Right renal pelvis (tissue), 4 donors: Measurements from ENCODE around the gene SGCA. TPM values are rescaled to one million over a fixed set of nuclear protein-coding genes. Genes with fewer than 3 reads are reported as not detected.

Experiments
- DNase-seq, 4 donors: peaks; one replicate each; pipeline ENCODE4 v3.0.0-alpha.2; 2013; ENCODE audit warnings: low read depth in 4 of 4, low spot score in 3 of 4, missing footprints in 1 of 4
- polyA plus RNA-seq, 4 donors: library from polyadenylated mRNA; unstranded; fragments of 120-200 nt; gene quantifications; one replicate each; pipeline ENCODE4 v1.2.1, GENCODE V29; 2013; ENCODE audit not compliant: insufficient read length in 4 of 4

The SGCA gene
- polyA plus RNA-seq, 4 donors: 0.79 to 1.2 (median 1.0) TPM

DNA sequence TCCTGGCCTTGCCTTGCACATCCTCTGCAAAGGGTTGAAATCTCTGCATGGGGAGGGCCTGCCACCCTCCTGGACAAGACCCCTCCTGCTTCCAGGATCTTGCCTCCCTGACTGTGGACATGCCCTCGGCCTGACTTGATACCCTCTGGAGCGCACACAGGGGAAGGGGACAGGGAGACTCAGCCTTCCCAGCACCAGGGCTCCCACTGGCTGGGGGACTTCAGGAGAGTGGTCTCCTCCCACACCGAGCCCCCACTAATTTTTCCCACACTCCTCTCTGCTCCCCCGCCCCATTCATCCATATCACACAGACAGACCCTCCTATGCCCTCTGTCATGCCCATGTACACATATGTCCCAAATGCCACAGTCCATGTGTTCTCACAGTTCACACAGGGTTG, 14.3 kb downstream of the SGCA start:
- DNase-seq: no peak

GRCh38 chr17:50180620-50181019, 14.8 kb downstream of the SGCA start:
- no peak for DNase-seq

GRCh38 chr17:50181144-50181543, 15.3 kb downstream of the SGCA start:
- no peak for DNase-seq

DNA sequence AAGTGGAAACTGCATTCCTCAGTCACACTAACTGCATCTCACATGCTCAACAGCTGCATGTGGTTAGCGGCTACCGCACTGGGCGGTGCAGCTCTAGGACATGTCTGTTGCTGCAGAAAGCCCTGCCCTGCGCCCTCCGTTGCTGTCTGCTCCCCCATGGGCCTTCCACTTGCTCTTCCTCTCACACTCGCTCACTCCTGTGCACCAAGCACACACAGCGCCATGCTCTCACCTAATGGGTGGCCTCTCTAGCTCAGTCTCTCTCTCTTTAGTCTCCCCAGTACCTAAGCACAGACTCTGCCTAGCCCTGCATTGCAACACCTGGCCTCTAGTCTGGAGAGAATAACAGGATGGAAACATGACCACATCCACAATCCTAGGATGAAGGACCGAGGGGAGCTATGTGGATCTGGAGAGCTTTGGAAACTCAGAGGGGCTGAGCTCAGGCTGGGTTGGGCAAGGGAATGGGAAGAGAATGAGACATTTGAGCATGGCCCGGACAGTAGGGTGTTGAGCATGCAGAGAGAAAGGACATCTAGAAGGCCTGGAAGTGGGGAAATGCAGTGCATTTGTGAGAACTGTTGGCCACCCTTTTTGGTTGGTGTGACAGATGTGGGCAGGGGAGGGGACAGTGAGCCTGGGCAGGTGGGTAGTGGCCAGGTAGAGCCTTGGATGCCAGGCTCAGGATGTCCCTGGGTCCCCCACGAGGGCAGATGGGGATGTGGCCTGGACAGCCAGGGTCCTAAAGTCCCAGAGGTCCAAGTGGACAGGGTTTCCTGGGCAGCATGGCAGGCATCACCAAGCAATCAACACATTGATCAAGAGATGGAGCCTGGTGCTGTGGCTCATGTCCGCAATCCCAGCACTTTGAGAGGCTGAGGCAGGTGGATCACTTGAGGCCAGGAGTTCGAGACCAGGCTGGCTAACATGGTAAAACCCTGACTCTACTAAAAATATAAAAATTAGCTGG, 16.1 kb downstream of the SGCA start:
- DNase-seq: no peak

DNA sequence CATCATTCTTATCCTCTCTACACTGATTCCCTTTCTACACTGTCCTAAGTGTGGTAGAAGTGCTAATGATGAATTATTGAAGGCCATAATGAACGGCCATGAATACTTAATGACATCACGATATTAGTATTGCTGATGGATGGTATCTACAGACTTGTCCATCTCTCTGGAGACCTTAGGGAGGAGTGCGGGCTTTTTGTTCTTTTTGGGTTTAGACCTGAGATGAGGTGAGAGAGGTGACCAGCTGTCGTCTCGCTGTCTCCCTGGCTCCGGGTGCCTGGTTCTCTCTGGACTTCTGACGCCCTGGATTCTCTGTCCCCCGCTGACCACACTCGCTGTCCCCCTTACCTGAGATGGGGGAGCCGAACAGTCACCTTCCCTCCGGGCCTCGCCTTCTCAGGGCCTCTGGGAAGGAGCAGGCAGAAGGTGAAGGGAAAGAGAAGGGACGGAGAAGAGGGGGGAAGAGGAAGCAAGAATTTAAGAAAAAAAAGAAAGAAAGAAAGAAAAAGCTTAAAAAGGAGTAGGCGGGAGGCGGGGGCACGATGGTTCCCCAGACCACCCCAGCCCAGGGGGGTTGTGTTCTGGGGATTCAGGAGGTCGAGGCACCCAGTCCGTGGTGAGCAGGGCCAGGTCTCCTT, 17.1 kb downstream of the SGCA start:
- DNase-seq: no peak

- DNase-seq: no peak
Observed at GRCh38 chr17:50183421-50183994, 17.7 kb downstream of the SGCA start.

DNA sequence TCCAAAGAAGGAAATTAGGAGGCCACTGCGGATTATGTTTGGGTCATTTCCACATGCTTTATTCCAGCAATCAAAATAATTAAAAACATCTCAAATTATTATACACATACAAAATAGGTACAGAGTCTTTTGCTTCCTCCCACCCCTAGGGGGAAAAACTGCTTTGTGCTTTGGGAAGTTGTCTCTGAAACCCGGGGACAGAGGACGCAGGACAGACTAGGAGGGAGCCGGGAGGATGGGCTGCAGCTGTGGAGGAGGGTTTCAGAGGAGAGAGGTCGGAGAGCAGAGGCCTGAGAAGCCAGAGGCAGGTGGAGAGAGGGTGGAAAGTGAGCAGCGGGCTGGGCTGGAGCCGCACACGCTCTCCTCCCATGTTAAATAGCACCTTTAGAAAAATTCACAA, 18.3 kb downstream of the SGCA start:
- no peak for DNase-seq

- DNase-seq: no peak
Observed at GRCh38 chr17:50184611-50185398, 19.0 kb downstream of the SGCA start.

DNA sequence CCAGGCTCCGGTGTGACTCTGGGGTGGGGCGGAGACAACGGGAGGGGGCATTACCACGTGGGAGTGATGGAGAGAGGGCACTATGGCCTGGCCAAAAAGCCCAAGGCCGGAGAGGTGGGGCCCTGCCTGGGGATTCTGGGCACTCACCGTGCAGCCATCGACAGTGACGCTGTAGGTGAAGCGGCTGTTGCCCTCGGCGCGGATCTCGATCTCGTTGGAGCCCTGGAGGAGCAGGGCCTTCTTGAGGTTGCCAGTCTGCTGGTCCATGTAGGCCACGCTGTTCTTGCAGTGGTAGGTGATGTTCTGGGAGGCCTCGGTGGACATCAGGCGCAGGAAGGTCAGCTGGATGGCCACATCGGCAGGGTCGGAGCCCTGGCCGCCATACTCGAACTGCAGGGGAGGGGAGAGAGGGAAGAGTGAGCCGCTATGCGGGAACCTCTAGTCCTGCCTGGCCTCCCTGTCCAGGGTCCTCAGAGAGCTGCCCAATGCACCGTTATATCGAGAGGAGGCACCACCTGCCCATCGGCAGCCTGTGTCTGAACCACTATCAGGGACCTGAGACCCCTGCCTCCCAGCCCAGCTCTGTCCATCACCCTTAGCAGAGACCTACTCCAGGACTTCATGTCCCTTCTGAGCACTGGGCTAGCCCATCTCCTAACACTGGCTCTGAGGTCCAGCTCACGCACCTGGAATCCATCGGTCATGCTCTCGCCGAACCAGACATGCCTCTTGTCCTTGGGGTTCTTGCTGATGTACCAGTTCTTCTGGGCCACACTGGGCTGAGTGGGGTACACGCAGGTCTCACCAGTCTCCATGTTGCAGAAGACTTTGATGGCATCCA, 20.0 kb downstream of the SGCA start:
- no peak for DNase-seq

DNA sequence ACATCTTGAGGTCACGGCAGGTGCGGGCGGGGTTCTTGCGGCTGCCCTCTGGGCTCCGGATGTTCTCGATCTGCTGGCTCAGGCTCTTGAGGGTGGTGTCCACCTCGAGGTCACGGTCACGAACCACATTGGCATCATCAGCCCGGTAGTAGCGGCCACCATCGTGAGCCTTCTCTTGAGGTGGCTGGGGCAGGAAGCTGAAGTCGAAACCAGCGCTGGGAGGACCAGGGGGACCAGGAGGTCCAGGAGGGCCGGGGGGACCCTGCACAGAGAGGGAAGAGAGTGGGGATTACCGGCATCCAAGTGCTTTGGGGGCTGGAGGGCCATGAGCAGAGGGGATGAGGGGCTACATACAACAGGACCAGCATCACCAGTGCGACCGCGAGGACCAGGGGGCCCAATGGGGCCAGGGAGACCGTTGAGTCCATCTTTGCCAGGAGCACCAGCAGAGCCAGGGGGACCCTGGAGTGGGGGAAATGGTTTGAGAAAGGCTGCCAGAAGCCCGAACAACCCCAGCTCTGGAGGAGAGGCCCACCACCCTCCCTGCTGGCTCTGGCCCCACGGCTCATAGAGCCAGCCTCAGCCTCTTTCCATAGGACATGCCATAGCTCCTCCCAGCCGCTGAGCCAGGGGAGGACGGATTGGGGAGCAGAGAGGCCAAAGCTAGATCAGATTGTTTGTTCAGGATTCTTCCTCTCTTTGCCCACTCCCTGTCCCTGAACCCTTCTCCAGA, 21.0 kb downstream of the SGCA start:
- no peak for DNase-seq

DNA sequence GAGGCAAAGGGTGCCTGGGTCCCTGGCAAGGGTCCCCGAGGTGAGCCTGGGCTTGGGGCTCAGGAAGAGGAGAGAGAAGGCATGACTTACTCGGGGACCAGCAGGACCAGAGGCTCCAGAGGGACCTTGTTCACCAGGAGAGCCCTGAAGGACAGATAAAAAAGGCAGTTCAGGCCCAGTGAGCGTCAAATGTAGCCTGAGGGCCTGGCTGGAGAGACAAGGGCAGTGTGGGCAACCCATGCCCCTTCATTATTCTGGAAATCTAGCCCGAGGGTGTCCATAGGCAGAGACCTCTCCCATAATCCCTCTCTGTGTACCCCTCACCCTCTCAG, 21.6 kb downstream of the SGCA start:
- no peak for DNase-seq

DNA sequence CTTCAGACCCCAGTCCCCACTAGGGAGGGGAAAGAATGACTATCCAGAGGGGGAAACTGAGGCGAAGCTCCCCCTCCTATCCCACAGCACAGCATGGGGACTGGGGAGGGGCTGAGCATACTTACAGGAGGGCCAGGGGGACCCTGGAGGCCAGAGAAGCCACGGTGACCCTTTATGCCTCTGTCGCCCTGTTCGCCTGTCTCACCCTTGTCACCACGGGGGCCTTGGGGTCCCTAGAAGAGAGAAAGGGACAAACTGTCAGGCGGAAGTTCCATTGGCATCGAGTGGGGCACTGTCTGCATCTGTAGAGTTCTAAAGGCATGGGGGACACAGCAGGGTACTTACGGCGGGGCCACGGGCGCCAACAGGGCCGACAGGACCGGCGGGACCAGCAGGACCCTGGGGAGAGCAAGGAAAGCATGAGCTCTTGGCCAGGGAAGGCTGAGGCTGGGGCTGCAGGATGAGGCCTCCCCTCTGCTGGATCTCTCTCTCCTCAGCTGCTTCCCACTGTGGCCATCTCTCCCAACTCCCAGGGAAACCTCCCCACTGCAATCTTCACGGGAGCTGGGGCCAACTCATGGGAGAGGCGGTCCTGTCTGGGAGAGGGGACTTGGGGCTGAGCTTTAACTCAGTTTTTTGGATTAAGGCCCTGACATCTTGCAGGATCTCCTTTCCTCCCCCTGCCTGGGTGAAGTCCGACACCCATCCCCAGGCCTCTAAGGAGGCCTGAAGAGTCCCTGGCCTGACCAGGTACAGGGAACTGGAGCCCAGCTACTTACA, 22.1 kb downstream of the SGCA start:
- no peak for DNase-seq

GRCh38 chr17:50188531-50188920, 22.7 kb downstream of the SGCA start:
- no peak for DNase-seq

GRCh38 chr17:50188921-50189549, 23.2 kb downstream of the SGCA start:
- no peak for DNase-seq

DNA sequence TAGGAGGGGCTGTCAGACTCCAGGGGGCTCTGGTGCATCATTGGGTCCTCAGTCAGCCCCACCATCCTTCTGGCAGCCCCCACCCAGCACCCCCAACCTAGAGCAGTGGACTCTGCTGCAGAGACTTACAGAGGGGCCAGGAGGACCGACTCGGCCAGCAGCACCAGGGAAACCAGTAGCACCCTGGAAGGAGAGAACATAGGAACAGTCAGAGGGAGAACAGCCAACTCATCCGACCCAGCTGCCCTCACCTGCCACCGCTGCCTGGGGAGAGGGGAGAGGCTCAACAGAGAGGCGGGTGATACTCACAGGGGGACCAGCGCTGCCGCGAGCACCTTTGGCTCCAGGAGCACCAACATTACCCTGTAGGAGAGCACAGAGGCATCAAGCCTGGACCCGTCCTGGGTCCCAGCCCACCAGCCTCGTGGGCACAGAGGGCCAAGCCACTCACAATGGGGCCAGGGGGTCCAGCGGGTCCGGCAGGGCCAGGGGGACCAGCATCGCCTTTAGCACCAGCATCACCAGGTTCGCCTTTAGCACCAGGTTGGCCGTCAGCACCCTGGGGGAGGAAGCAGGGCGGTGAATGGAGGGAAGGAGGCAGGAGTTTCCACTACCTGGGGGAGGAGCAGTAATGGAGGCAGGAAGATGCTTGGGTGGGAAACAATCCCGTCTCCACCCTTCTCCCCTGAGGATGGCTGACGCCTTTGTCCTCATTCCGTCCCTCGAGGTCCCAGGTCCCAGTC, 23.9 kb downstream of the SGCA start:
- no peak for DNase-seq

- DNase-seq: no peak
Observed at GRCh38 chr17:50190293-50190602, 24.4 kb downstream of the SGCA start.

GRCh38 chr17:50190603-50191358, 25.0 kb downstream of the SGCA start:
- no peak for DNase-seq
